ENCODE results near the gene RDH12.

GRCh38 chr14:67763158-67763822 lies 61.6 kb downstream of the RDH12 start:
- TF ChIP-seq EZH2 (IDR thresholded peaks at IDR 0.05; ENCODE audit: borderline replicate concordance, low read length): no peak
- no peak for TF ChIP-seq CTCF (conservative IDR thresholded peaks at IDR 0.05 in 1 of 2, IDR thresholded peaks at IDR 0.05 in 1 of 2; ENCODE audit: extremely low read depth in 1 of 2, insufficient read depth in 1 of 2, low read depth in 1 of 2, low read length in 2 of 2)

Measured in mammary epithelial cell (primary cell).